ENCODE data around the gene MBNL1. TPM values are rescaled to one million over a fixed set of nuclear protein-coding genes. Genes with fewer than 3 reads are reported as not detected.
A peak's percentile ranks its signal among the peaks of the same experiment; 100 is the strongest.

The MBNL1 gene
- total RNA-seq, 6 experiments from 2014 or later: 200 to 291 (median 244) TPM

DNA sequence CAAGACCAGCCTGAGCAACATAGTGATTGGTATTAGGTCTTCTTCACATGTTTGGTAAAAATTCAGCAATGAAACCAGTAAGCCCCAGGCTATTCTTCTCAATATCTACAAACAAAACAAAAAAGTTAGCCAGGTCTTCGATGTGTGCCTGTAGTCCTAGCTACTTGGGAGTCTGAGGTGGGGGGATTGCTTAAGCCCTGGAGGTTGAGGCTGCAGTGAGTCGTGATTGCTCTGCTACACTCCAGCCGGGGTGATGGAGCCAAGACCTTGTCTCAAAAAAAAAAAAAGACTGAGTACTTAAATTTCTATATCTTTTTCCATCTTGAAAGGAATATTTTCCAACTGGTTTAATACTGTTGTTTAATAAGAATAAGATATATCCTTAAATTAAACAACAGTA, 106.8 kb downstream of the MBNL1 start:
- TF ChIP-seq, protein P1, sequence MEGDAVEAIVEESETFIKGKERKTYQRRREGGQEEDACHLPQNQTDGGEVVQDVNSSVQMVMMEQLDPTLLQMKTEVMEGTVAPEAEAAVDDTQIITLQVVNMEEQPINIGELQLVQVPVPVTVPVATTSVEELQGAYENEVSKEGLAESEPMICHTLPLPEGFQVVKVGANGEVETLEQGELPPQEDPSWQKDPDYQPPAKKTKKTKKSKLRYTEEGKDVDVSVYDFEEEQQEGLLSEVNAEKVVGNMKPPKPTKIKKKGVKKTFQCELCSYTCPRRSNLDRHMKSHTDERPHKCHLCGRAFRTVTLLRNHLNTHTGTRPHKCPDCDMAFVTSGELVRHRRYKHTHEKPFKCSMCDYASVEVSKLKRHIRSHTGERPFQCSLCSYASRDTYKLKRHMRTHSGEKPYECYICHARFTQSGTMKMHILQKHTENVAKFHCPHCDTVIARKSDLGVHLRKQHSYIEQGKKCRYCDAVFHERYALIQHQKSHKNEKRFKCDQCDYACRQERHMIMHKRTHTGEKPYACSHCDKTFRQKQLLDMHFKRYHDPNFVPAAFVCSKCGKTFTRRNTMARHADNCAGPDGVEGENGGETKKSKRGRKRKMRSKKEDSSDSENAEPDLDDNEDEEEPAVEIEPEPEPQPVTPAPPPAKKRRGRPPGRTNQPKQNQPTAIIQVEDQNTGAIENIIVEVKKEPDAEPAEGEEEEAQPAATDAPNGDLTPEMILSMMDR (IDR thresholded peaks at IDR 0.05): no peak
- H3K4me1 Mint-ChIP-seq (ENCODE audit: low read depth): peaks cover 86% of the 10 kb centered on the region
- no peak for DNase-seq
- peaks cover 38% of the 10 kb centered on the region for H3K36me3 Mint-ChIP-seq (ENCODE audit: low read depth)
- no peaks in the 10 kb centered on the region for H3K9me3 Mint-ChIP-seq
- peak overlapping the region; percentile 80 for H3K27ac Mint-ChIP-seq
- no peaks in the 10 kb centered on the region; the same call in none of the 2 replicates for H3K27me3 Mint-ChIP-seq (ENCODE audit: insufficient read depth)
- H3K4me3 Mint-ChIP-seq: peak overlapping the region; percentile 13; the same call in 1 of the 2 replicates

DNA sequence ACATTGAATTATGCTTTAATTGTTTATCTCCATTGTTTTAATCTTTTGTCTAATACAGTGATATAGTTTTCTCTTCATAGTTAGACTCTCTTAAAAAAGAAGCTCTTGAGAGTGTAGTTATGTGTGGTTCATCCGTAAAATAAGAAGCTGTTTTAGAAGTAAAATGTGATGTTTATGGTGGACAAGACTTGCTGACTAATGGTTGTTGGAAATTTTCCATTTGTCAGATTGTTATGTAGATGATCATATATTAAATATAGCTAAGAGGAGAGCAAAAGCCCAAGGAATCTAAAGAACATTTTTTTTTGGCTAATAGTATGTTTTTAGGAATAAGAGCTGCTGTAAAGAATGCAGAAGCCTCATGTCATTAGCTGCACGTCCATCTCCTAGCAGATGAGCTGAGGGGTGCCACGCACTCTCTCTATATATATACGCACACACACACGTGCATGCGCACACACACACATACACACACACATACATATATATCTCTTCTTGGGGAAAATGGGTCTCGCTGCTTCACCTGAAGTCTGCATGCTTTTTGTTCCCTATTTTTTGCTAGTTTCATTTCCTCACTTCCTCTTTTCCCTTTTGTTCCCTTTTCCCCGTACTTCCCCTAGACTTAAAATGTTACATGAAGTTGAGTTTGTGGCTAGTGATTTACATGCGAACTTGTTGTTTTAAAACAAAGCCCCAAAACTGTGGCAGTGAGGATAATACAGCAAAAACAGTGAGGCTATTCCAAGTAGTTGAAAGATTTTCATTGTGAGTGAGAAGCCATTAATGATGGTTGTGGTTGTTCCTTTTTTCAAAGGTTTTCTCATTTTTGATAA, 107.8 kb downstream of the MBNL1 start:
- Mint-ChIP-seq H3K27ac (peak overlapping the region; percentile 80), H3K36me3 (ENCODE audit: low read depth) (peaks cover 35% of the 10 kb centered on the region), H3K9me3 (no peaks in the 10 kb centered on the region), H3K4me3 (peak overlapping the region; percentile 57), H3K4me1 (ENCODE audit: low read depth) (peaks cover 88% of the 10 kb centered on the region), H3K27me3 (ENCODE audit: insufficient read depth) (no peaks in the 10 kb centered on the region; the same call in none of the 2 replicates)
- peak; percentile 66 for DNase-seq
- TF ChIP-seq, protein P1 (IDR thresholded peaks at IDR 0.05): no peak

DNA sequence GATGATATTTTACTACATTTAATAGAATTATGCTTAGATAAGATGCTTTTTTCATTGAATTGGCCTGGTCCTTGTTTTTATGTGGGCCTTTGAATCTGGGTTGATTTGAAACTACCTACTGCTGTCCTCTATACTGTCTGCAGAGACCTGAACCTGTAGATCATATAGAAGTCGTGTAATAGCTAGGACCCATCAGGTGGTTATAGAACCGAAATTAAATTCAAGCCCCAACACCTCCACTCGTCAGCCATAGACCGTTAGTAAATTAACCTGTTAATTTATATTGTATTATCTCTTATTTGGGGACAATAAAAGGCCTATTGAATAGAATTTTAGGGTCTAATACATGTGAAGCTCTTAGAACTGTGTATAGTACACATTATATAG, 108.4 kb downstream of the MBNL1 start:
- Mint-ChIP-seq H3K9me3 (no peaks in the 10 kb centered on the region), H3K36me3 (ENCODE audit: low read depth) (peaks cover 29% of the 10 kb centered on the region), H3K27ac (peak overlapping the region; percentile 80), H3K27me3 (ENCODE audit: insufficient read depth) (no peaks in the 10 kb centered on the region; the same call in 1 of the 2 replicates), H3K4me3 (no peak overlapping the region; the same call in 1 of the 2 replicates), H3K4me1 (ENCODE audit: low read depth) (peaks cover 88% of the 10 kb centered on the region)
- no peak for DNase-seq
- TF ChIP-seq, protein P1 (IDR thresholded peaks at IDR 0.05): no peak

DNA sequence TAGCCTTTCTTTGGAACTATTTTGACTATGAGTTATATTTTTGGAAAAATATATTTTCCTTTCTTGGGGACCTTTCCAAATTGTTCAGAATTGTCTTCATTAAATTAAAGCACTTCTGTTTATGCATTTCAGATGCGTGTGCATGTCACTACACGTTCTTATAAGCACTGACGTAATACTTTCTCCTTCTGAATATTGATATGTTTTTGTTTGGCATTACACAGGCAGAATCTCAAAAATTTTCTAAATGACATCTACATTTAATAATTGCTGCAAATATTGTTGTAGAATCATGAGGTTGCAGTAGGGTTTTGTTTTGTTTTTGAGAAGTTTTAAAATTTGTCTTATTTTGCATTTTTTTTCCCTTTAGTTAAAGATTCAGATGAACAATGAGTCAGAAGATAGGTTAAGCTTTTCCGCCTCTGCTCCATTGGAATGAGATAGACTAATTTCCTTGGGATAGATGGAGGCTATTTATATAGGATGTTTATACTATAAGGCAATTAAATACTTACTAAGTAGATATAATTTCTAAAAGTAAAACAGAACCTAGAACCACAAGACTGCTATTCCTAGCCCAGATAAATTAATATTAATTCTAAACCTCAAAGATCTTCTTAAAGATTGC, 110.8 kb downstream of the MBNL1 start:
- peak overlapping the region; percentile 92 for H3K27ac Mint-ChIP-seq
- TF ChIP-seq, protein P1 (IDR thresholded peaks at IDR 0.05): no peak
- no peak for DNase-seq
- peaks cover 92% of the 10 kb centered on the region for H3K4me1 Mint-ChIP-seq (ENCODE audit: low read depth)
- peak overlapping the region; percentile 76 for H3K4me3 Mint-ChIP-seq
- H3K27me3 Mint-ChIP-seq (ENCODE audit: insufficient read depth): no peaks in the 10 kb centered on the region
- no peaks in the 10 kb centered on the region for H3K9me3 Mint-ChIP-seq
- peaks cover 20% of the 10 kb centered on the region for H3K36me3 Mint-ChIP-seq (ENCODE audit: low read depth)

DNA sequence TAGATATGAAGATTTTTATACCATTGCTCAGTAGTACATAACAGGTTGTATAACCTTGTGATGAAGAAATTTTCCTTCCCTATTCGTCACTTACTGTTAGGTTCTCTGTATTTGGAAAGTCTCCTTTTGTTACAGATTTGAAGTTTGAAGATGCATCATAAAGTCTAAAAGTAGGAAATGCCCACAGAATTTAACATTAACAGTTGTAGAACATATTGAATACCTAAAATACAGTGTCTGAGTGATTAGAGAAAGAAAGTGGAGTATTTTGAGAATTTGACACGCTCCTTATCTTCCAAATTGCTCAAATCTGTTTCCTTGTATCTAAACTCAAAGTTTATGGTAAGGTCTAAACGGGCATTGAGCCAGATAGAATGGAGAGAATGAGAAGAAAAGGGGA, 111.3 kb downstream of the MBNL1 start:
- no peaks in the 10 kb centered on the region for H3K27me3 Mint-ChIP-seq (ENCODE audit: insufficient read depth)
- peak overlapping the region; percentile 92 for H3K27ac Mint-ChIP-seq
- DNase-seq: no peak
- H3K9me3 Mint-ChIP-seq: no peaks in the 10 kb centered on the region
- peak overlapping the region; percentile 76 for H3K4me3 Mint-ChIP-seq
- peaks cover 92% of the 10 kb centered on the region for H3K4me1 Mint-ChIP-seq (ENCODE audit: low read depth)
- peaks cover 15% of the 10 kb centered on the region for H3K36me3 Mint-ChIP-seq (ENCODE audit: low read depth)
- TF ChIP-seq, protein P1 (IDR thresholded peaks at IDR 0.05): no peak
